WTC11 (cell line): Measurements from ENCODE around the gene STAG2. TPM values are rescaled to one million over a fixed set of nuclear protein-coding genes. Genes with fewer than 3 reads are reported as not detected.

Experiments used
- ATAC-seq: fragments of 200-7000 bp; cut with Tn5 transposase; 2 replicates; pipeline ENCODE4 v1.10.0; 2021; ENCODE audit warnings: mild to moderate bottlenecking, moderate library complexity
- CTCF ChIA-PET: fragments of 300-600 bp; sonication (Branson Sonifier 250); formaldehyde crosslinking; loops from one replicate; lab custom pipeline; 2021; ENCODE audit warnings: antibody characterized with exemption; lab: Charles Lee
- POLR2A ChIA-PET: fragments of 350-600 bp; sonication (Branson Sonifier 250); formaldehyde crosslinking; loops from one replicate; lab custom pipeline; 2021; ENCODE audit warnings: antibody characterized with exemption; lab: Charles Lee
- DNase-seq: peaks from one replicate; pipeline ENCODE4 v3.0.0; 2021; ENCODE audit warnings: low spot score
- H3K27ac Mint-ChIP-seq: 2 replicates; pipeline ENCODE4 v1.8.0; 2021; ENCODE audit warnings: mixed read lengths
- H3K27me3 Mint-ChIP-seq: 2 replicates; pipeline ENCODE4 v1.8.0; 2021; ENCODE audit warnings: low read depth, mild to moderate bottlenecking, moderate library complexity, mixed read lengths
- H3K36me3 Mint-ChIP-seq: 2 replicates; pipeline ENCODE4 v1.8.0; 2021; ENCODE audit warnings: mixed read lengths
- H3K4me1 Mint-ChIP-seq: 2 replicates; pipeline ENCODE4 v1.8.0; 2022; ENCODE audit warnings: mixed read lengths
- H3K4me3 Mint-ChIP-seq: 2 replicates; pipeline ENCODE4 v1.8.0; 2021; ENCODE audit warnings: mild to moderate bottlenecking, moderate library complexity, mixed read lengths
- H3K9me3 Mint-ChIP-seq: 2 replicates; pipeline ENCODE4 v1.8.0; 2021; ENCODE audit warnings: mixed read lengths
- AR ChIP-seq: fragments of 250-450 bp; sonication (Bioruptor Pico); IDR thresholded peaks from 2 replicates; pipeline ENCODE4 v1.9.0; 2021; ENCODE audit warnings: mild to moderate bottlenecking
- ATF2 ChIP-seq: sonication (generic); formaldehyde crosslinking; IDR thresholded peaks from 2 replicates; pipeline ENCODE4 v1.8.1; 2022; ENCODE audit warnings: low read depth, missing genetic modification reagents, borderline replicate concordance
- CBFB ChIP-seq: sonication (generic); formaldehyde crosslinking; IDR thresholded peaks from 2 replicates; pipeline ENCODE4 v1.8.1; 2022; ENCODE audit warnings: mild to moderate bottlenecking, low read depth, missing genetic modification reagents
- CREM ChIP-seq: sonication (generic); formaldehyde crosslinking; IDR thresholded peaks from 2 replicates; pipeline ENCODE4 v1.8.1; 2022; ENCODE audit warnings: mild to moderate bottlenecking, missing genetic modification reagents, moderate library complexity
- E2F4 ChIP-seq: sonication (generic); formaldehyde crosslinking; IDR thresholded peaks from 2 replicates; pipeline ENCODE4 v1.8.1; 2022; ENCODE audit warnings: low read depth, mild to moderate bottlenecking, moderate library complexity, missing genetic modification reagents, borderline replicate concordance
- E2F5 ChIP-seq: sonication (generic); formaldehyde crosslinking; IDR thresholded peaks from 2 replicates; pipeline ENCODE4 v1.8.1; 2022; ENCODE audit warnings: mild to moderate bottlenecking, moderate library complexity, missing genetic modification reagents
- FOXK1 ChIP-seq: sonication (generic); formaldehyde crosslinking; IDR thresholded peaks from 2 replicates; pipeline ENCODE4 v1.8.0; 2022; ENCODE audit warnings: mild to moderate bottlenecking, moderate library complexity, missing genetic modification reagents
- HMGXB4 ChIP-seq: sonication (generic); formaldehyde crosslinking; IDR thresholded peaks from 2 replicates; pipeline ENCODE4 v1.8.1; 2023; ENCODE audit warnings: mild to moderate bottlenecking, moderate library complexity, missing genetic modification reagents
- OVOL2 ChIP-seq: fragments of 250-450 bp; sonication (Bioruptor Pico); IDR thresholded peaks from 2 replicates; pipeline ENCODE4 v1.9.0; 2021; ENCODE audit warnings: mild to moderate bottlenecking, borderline replicate concordance
- RORB ChIP-seq: fragments of 250-450 bp; sonication (Bioruptor Pico); IDR thresholded peaks from 2 replicates; pipeline ENCODE4 v1.9.0; 2021; ENCODE audit warnings: mild to moderate bottlenecking
- TEAD1 ChIP-seq: sonication (generic); formaldehyde crosslinking; IDR thresholded peaks from 2 replicates; pipeline ENCODE4 v1.8.0; 2022; ENCODE audit warnings: mild to moderate bottlenecking, missing genetic modification reagents
- TP53 ChIP-seq: sonication (generic); formaldehyde crosslinking; IDR thresholded peaks from 2 replicates; pipeline ENCODE4 v1.8.1; 2023; ENCODE audit warnings: mild to moderate bottlenecking, missing genetic modification reagents
- USF2 ChIP-seq: sonication (generic); formaldehyde crosslinking; IDR thresholded peaks from 2 replicates; pipeline ENCODE4 v1.8.1; 2023; ENCODE audit warnings: mild to moderate bottlenecking, missing genetic modification reagents, moderate library complexity
- ZBTB21 ChIP-seq: sonication (generic); formaldehyde crosslinking; IDR thresholded peaks from 2 replicates; pipeline ENCODE4 v1.8.1; 2023; ENCODE audit warnings: mild to moderate bottlenecking, missing genetic modification reagents, borderline replicate concordance
- ZNF219 ChIP-seq: sonication (generic); formaldehyde crosslinking; IDR thresholded peaks from 2 replicates; pipeline ENCODE4 v1.8.0; 2023; ENCODE audit warnings: missing genetic modification reagents, mild to moderate bottlenecking, borderline replicate concordance
- total RNA-seq: library from RNA; stranded (reverse); gene quantifications from 3 replicates; pipeline ENCODE4 v1.2.3, GENCODE V29; 2021

The STAG2 gene
- total RNA-seq, 1 experiment from 2014 or later: 70.5 TPM

GRCh38 chrX:123962006-123962467 lies 531 bp downstream of the STAG2 start:
- ChIA-PET CTCF (no interaction called here), POLR2A (interaction anchor here (0.6 kb wide), 3 partner anchors 102 to 1665 kb away, joined by 3 to 6 read pairs (median 5); partner anchors contain the start of gene XIAP)
- peak overlapping the region; percentile 97 for H3K4me3 Mint-ChIP-seq
- H3K4me1 Mint-ChIP-seq: peaks cover 22% of the 10 kb centered on the region
- H3K9me3 Mint-ChIP-seq: no peaks in the 10 kb centered on the region
- DNase-seq (no peak), ATAC-seq (no peak)
- H3K36me3 Mint-ChIP-seq: peaks cover 5% of the 10 kb centered on the region; the same call in 1 of the 2 replicates
- no peak for TF ChIP-seq ZBTB21
- TF ChIP-seq E2F5 (CRISPR knock-in tag): 0 out of 2 replicates have a peak, but pooled peaks have one; percentile 20
- H3K27me3 Mint-ChIP-seq: no peaks in the 10 kb centered on the region
- H3K27ac Mint-ChIP-seq: peak overlapping the region; percentile 99

GRCh38 chrX:123962794-123963373 lies 1.4 kb downstream of the STAG2 start:
- peak overlapping the region; percentile 99 for H3K27ac Mint-ChIP-seq
- H3K27me3 Mint-ChIP-seq: no peaks in the 10 kb centered on the region
- peaks cover 23% of the 10 kb centered on the region for H3K4me1 Mint-ChIP-seq
- ChIA-PET CTCF (interaction anchor here (1.2 kb wide), 1 partner anchor 14 kb away, joined by 6 read pairs; no protein-coding TSS in a partner anchor), POLR2A (interaction anchor here (0.6 to 1.0 kb wide), 2 partner anchors 52 to 130 kb away, joined by 3 read pairs; no protein-coding TSS in a partner anchor)
- peak; percentile 79 for DNase-seq
- no peaks in the 10 kb centered on the region for H3K9me3 Mint-ChIP-seq
- H3K4me3 Mint-ChIP-seq: peak overlapping the region; percentile 97
- ATAC-seq: peak; percentile 71
- H3K36me3 Mint-ChIP-seq: peaks cover 5% of the 10 kb centered on the region; the same call in 1 of the 2 replicates
- TF ChIP-seq AR: no peak
- TF ChIP-seq CREM (CRISPR knock-in tag): no peak
- TF ChIP-seq ZNF219 (CRISPR knock-in tag): no peak
- no peak for TF ChIP-seq TP53 (CRISPR knock-in tag)
- TF ChIP-seq E2F4 (CRISPR knock-in tag): no peak
- no peak for TF ChIP-seq ATF2
- TF ChIP-seq USF2 (CRISPR knock-in tag): no peak
- TF ChIP-seq FOXK1 (CRISPR knock-in tag): no peak
- no peak for TF ChIP-seq RORB (CRISPR knock-in tag)
- no peak for TF ChIP-seq OVOL2 (CRISPR knock-in tag)

- H3K9me3 Mint-ChIP-seq: no peaks in the 10 kb centered on the region
- POLR2A ChIA-PET: interaction anchor here (0.5 kb wide), 1 partner anchor 187 kb away, joined by 4 read pairs; no protein-coding TSS in a partner anchor
Measured at GRCh38 chrX:123964156-123964834, 2.8 kb downstream of the STAG2 start.

More at GRCh38 chrX:123964156-123964834, 2.8 kb downstream of the STAG2 start:
- Mint-ChIP-seq H3K4me3 (peak overlapping the region; percentile 97), H3K27ac (no peak overlapping the region), H3K27me3 (no peaks in the 10 kb centered on the region), H3K4me1 (peaks cover 34% of the 10 kb centered on the region), H3K36me3 (peaks cover 5% of the 10 kb centered on the region; the same call in 1 of the 2 replicates)
- TF ChIP-seq TEAD1 (CRISPR knock-in tag) (no peak), E2F4 (CRISPR knock-in tag) (no peak), CBFB (no peak), HMGXB4 (no peak)
- ATAC-seq: no peak
- DNase-seq: no peak
- CTCF ChIA-PET: no interaction called here
